GM18951 (cell line): ENCODE measurements around the gene CNDP1.

Experiments
- POLR2A ChIP-seq: IDR thresholded peaks from 4 replicates; pipeline ENCODE4 v1.6.1; 2011; ENCODE audit warnings: mild to moderate bottlenecking; ENCODE audit not compliant: insufficient read length, insufficient read depth; ENCODE audit errors: extremely low read depth
- in situ Hi-C: fragments of 300-500 bp; cut with MboI; formaldehyde crosslinking; loops from one replicate; pipeline ENCODE4 v1.12.0; 2022; ENCODE audit warnings: low sequenced_read_pairs, mixed read lengths, inconsistent platforms; ENCODE audit not compliant: unreplicated experiment

The CNDP1 gene

DNA sequence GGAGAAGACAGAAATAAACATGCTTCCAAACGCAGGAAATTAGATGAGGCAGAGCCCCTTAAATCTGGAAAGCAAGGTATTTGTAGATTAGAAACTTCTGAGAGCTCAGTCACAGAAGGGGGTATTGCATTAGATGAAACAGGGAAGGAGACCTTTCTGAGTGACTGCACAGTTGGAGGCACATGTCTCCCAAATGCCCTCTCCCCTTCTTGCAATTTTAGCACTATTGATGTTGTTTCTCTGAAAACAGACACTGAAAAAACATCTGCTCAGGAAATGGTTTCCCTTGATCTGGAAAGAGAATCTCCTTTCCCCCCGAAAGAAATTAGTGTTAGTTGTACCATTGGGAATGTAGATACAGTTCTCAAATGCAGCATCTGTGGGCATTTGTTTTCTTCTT lies 96.9 kb downstream of the CNDP1 start:
- in situ Hi-C loops = no loop called here
- no peak for TF ChIP-seq POLR2A

DNA sequence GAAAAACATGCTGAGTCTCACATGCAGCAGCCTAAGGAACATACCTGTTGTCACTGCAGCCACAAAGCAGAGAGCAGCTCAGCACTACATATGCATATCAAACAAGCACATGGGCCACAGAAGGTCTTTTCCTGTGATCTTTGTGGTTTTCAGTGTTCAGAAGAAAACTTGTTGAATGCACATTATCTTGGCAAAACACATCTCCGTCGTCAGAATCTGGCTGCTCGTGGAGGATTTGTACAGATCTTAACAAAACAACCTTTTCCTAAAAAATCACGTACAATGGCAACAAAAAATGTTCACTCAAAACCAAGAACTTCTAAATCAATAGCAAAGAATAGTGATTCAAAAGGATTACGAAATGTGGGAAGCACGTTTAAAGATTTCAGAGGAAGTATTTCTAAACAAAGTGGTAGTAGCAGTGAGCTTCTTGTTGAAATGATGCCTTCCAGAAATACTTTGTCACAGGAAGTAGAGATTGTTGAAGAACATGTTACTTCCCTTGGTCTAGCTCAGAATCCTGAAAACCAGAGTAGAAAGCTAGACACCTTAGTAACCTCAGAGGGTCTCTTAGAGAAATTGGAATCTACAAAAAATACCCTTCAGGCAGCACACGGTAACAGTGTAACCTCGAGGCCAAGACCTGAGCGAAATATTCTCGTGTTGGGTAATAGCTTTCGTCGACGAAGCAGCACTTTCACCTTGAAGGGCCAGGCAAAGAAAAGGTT lies 97.5 kb downstream of the CNDP1 start:
- no peak for TF ChIP-seq POLR2A
- in situ Hi-C loops = no loop called here

DNA sequence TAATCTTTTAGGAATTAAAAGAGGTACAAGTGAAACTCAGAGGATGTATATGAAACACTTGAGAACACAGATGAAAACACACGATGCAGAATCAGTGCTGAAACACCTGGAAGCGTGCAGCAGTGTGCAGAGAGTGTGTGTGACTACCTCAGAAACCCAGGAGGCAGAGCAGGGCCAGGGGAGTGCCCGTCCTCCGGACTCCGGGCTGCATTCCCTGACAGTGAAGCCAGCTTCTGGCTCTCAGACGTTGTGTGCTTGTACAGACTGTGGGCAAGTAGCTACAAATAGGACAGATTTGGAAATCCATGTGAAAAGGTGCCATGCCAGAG lies 98.0 kb downstream of the CNDP1 start:
- in situ Hi-C loops = no loop called here

DNA sequence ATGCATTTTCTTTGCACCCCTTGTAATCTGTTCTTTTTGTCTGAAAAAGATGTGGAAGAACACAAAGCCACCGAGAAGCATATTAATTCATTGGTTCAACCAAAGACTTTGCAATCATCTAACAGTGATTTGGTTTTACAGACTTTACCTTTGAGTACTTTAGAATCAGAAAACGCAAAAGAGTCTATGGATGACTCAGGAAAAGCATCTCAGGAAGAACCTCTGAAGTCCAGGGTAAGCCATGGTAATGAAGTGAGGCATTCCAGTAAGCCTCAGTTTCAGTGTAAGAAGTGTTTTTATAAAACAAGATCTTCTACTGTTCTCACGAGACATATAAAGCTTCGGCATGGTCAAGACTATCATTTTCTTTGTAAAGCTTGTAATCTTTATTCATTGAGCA lies 98.6 kb downstream of the CNDP1 start:
- TF ChIP-seq POLR2A = no peak

More for the DNA sequence above, 98.0 kb downstream of the CNDP1 start:
- TF ChIP-seq POLR2A = no peak

DNA sequence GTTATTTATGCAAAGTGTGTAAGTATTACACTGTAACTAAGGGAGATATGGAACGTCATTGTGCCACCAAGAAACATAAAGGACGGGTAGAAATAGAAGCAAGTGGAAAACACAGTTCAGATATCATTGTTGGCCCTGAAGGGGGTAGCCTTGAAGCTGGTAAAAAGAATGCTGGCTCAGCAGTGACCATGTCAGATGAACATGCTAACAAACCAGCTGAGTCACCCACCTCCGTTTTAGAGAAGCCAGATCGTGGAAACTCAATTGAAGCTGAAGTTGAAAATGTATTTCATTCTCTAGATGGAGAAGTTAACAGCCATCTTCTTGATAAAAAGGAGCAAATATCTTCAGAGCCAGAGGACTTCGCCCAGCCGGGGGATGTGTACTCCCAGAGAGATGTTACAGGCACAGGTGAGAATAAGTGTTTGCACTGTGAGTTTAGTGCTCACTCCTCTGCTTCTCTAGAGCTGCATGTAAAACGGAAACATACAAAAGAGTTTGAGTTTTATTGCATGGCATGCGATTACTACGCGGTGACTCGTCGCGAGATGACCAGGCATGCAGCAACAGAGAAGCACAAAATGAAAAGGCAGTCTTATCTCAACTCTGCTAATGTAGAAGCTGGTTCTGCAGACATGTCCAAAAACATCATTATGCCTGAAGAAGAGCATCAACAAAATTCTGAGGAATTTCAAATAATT lies 99.5 kb downstream of the CNDP1 start:
- in situ Hi-C loops = no loop called here
- no peak for TF ChIP-seq POLR2A

More for the DNA sequence above, 98.6 kb downstream of the CNDP1 start:
- in situ Hi-C loops = no loop called here

DNA sequence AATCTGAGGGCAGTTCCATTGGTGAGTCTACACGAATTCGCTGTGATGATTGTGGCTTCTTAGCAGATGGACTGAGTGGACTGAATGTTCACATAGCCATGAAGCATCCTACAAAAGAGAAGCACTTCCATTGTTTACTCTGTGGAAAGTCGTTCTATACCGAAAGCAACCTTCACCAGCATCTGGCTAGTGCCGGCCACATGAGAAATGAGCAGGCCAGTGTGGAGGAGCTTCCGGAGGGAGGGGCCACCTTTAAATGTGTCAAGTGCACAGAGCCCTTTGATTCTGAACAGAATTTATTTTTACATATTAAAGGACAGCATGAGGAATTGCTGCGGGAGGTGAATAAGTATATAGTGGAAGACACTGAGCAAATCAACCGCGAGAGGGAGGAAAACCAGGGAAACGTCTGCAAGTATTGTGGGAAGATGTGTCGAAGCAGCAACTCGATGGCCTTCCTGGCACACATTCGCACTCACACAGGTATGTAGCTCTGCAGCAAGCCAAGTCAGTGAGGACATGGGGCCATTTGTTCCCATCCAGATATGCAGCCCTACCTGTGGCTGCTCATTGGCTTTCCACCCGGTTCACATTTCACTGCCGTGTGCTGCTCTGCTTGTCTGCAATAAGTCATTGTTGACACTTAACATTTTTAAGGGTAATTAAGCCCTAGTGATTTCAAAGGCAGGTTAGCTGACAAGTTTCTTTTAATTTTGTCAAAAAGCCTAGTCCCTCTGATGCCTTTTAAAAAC lies 101.1 kb downstream of the CNDP1 start:
- in situ Hi-C loops = no loop called here
- no peak for TF ChIP-seq POLR2A
